Thoracic aorta (tissue), 2 donors: ENCODE results near the gene SWT1. TPM values are rescaled to one million over a fixed set of nuclear protein-coding genes. Genes with fewer than 3 reads are reported as not detected.

Experiments
- ATAC-seq: fragments of 150-250 bp; one replicate; pipeline ENCODE4 v1.8.0; 2017; ENCODE audit warnings: low read depth; ENCODE audit not compliant: insufficient number of reproducible peaks, low FRiP score
- DNase-seq: peaks from one replicate; pipeline ENCODE4 v3.0.0-alpha.2; 2020; ENCODE audit warnings: low spot score
- H3K27ac ChIP-seq, 2 donors: fragments of 200-600 bp; sonication (generic); 1 replicate in 1 of 2; 2 replicates in 1 of 2; pipeline ENCODE4 v1.5.1; 2016; ENCODE audit warnings: mild to moderate bottlenecking in 2 of 2, moderate library complexity in 2 of 2
- H3K27me3 ChIP-seq: fragments of 200-600 bp; sonication (generic); replicated peaks from 2 replicates; pipeline ENCODE4 v1.6.0; 2016; ENCODE audit warnings: mild to moderate bottlenecking; ENCODE audit not compliant: insufficient read depth
- H3K36me3 ChIP-seq: fragments of 200-600 bp; sonication (generic); one replicate; pipeline ENCODE4 v1.5.1; 2016
- H3K4me1 ChIP-seq, 2 donors: fragments of 200-600 bp; sonication (generic); 1 replicate in 1 of 2; 2 replicates in 1 of 2; pipeline versions ENCODE4 v1.5.1 to v1.6.0; 2016; ENCODE audit warnings: low read depth in 2 of 2, mild to moderate bottlenecking in 1 of 2; ENCODE audit not compliant: control insufficient read depth in 1 of 2
- H3K4me3 ChIP-seq: fragments of 200-600 bp; sonication (generic); 2 replicates; pipeline ENCODE4 v1.5.1; 2016; ENCODE audit warnings: mild to moderate bottlenecking
- H3K9me3 ChIP-seq: fragments of 200-600 bp; sonication (generic); 2 replicates; pipeline ENCODE4 v1.5.1; 2016
- CTCF ChIP-seq: fragments of 200-600 bp; sonication (generic); IDR thresholded peaks from one replicate; pipeline ENCODE4 v1.5.1; 2019; ENCODE audit warnings: antibody characterized with exemption
- total RNA-seq, 2 donors: library from RNA; depleted of rRNA; stranded (reverse); fragments of >200 nt; gene quantifications; one replicate each; pipeline versions ENCODE4 v1.1.0 to v1.2.3, GENCODE V29; 2016

SWT1 gene
- total RNA-seq, 2 donors from 2014 or later = 5.1 to 9.2 TPM

- Histone ChIP-seq H3K36me3 (peaks cover 12% of the 10 kb centered on the region), H3K27me3 (no peaks in the 10 kb centered on the region), H3K4me1 (no peaks in the 10 kb centered on the region), H3K27ac (no peak overlapping the region), H3K9me3 (no peaks in the 10 kb centered on the region), H3K4me3 (no peak overlapping the region)
- TF ChIP-seq CTCF = no peak
- no peak for ATAC-seq
- DNase-seq = no peak
Observed at GRCh38 chr1:185144233-185144632, 12.7 kb upstream of the SWT1 start.

- peaks cover 15% of the 10 kb centered on the region for H3K36me3 ChIP-seq
- no peak overlapping the region for H3K27ac ChIP-seq
- ATAC-seq = no peak
- no peak for DNase-seq
- H3K4me1 ChIP-seq = peaks cover 19 to 23% of the 10 kb centered on the region in 2 donors
- H3K4me3 ChIP-seq = no peak overlapping the region
- no peaks in the 10 kb centered on the region for H3K27me3 ChIP-seq
- TF ChIP-seq CTCF = no peak
- no peaks in the 10 kb centered on the region for H3K9me3 ChIP-seq
Observed at GRCh38 chr1:185151215-185151614, 5.8 kb upstream of the SWT1 start.

DNA sequence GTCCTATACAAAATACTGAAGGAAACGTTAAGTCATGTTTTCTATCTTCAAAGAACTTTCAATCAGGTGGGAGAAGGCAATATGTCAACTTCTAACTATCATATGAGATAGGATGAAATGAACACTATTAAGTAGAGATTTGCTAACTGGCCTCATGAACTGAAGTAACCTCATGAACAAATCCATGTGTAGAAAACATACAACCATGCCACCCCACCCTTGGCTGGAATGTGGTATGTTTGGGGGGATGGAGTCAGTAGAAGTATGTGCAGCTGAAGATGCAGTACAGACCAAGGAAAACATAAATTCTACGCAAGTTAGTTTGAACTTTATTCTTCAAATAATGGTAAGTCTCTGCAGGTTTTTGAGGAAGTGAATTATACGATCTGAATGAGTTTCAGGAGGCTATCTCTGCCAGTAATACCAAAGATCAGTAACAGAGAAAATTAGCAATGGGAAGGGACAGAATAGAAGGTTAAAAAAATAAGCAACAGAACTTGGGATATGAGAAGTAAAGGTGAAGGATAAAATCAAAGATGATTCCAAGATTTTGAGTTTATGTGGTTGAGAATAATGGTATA is 4.7 kb upstream of the SWT1 start:
- Histone ChIP-seq H3K36me3 (peaks cover 13% of the 10 kb centered on the region), H3K9me3 (no peaks in the 10 kb centered on the region), H3K4me1 (peaks cover 19 to 23% of the 10 kb centered on the region in 2 donors), H3K27me3 (no peaks in the 10 kb centered on the region), H3K27ac (no peak overlapping the region), H3K4me3 (no peak overlapping the region)
- DNase-seq = no peak
- TF ChIP-seq CTCF = no peak
- ATAC-seq = no peak

DNA sequence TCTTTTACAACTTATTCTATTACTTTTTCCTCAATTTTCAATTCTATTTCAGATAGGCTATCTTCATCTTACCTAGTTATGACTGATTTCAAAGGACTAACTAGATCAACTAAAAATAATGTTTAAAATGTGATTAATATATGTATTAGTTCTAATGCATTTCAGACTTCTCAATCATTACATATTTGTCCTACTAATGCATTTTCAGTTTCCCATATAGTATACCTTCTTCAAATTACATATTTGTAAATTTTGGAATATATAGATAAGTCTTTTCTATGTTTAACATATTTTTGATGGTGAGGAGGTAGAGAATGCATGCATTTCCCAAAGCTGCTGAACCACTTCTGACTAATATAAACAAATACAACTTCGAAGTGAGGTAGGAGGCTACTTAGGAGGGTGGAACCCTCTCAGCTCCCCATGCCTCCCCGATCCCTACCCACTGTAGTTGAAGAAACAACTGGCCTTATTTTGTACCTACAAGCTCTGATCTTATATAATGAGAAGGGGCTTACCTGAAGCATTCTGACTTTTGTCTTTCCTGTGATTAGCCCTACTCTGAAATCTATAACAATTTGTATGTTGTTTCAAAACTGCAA is 2.0 kb upstream of the SWT1 start:
- peaks cover 27 to 33% of the 10 kb centered on the region in 2 donors for H3K4me1 ChIP-seq
- no peaks in the 10 kb centered on the region for H3K9me3 ChIP-seq
- H3K4me3 ChIP-seq = peak overlapping the region; percentile 95
- H3K36me3 ChIP-seq = peaks cover 2% of the 10 kb centered on the region
- peak overlapping the region; percentile 99 for H3K27ac ChIP-seq
- no peak for TF ChIP-seq CTCF
- no peak for ATAC-seq
- H3K27me3 ChIP-seq = no peaks in the 10 kb centered on the region
- DNase-seq = no peak

DNA sequence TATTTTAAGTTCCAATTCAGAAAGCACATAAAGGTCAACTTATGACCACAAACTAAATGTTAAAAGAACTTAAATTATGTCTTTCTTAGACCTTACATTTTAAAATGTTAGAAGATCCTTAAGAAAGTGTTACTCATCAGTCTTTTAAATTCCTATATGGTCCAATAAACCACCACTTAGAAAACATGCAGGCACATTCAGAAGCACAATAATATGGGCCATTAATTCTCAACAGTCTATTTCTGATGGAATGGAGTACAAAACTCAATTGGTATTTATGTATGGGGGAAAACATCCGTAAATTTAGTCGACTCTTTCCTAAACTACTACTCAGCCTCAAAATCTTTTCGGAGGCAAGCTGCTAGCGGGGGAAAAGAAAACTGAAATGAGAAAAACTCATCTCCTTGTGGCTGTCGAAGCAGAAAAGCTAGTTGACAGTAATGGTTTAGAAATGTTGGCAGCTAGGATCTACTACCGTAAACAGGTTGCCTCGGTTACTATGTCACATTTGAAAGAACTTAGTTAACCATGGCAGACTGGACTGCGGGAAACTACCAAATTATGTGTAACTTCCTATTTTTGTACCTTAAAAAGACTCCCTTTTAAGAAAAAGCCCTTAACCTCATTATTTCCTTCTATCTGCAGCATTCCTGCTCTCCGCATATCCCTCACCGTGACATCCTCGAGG is 1.2 kb upstream of the SWT1 start:
- no peak for ATAC-seq
- Histone ChIP-seq H3K36me3 (peaks cover 2% of the 10 kb centered on the region), H3K27me3 (no peaks in the 10 kb centered on the region), H3K4me3 (peak overlapping the region; percentile 95), H3K4me1 (peaks cover 27 to 33% of the 10 kb centered on the region in 2 donors), H3K9me3 (no peaks in the 10 kb centered on the region), H3K27ac (peak overlapping the region; percentile 99)
- no peak for TF ChIP-seq CTCF
- DNase-seq = no peak
